AG04450 (cell line): ENCODE data around the gene RNFT2. TPM values are rescaled to one million over a fixed set of nuclear protein-coding genes. Genes with fewer than 3 reads are reported as not detected.

Source experiments
- CTCF ChIA-PET: fragments of 300-600, 350-600 bp; formaldehyde crosslinking; extraction: SDS; loops from one replicate; lab custom pipeline; 2022; ENCODE audit warnings: antibody characterized with exemption, inconsistent platforms; lab: Charles Lee
- POLR2A ChIA-PET: fragments of 350-600 bp; formaldehyde crosslinking; extraction: SDS; loops from one replicate; lab custom pipeline; 2021; ENCODE audit warnings: antibody characterized with exemption, inconsistent platforms; lab: Yijun Ruan, JAX
- DNase-seq: peaks from one replicate; pipeline ENCODE4 v3.0.0-alpha.2; 2011; ENCODE audit warnings: low read depth, low spot score
- H3K27ac ChIP-seq: one replicate; pipeline ENCODE4 v1.5.1; 2012; ENCODE audit warnings: low read depth, low read length, control low read depth
- H3K27me3 ChIP-seq: one replicate; pipeline ENCODE4 v1.6.0; 2012; ENCODE audit warnings: low read length; ENCODE audit not compliant: control insufficient read depth, insufficient read depth
- H3K4me3 ChIP-seq: 2 replicates; pipeline ENCODE4 v1.5.1; 2011; ENCODE audit warnings: mild to moderate bottlenecking, low read depth, low read length, control low read depth
- H3K9me3 ChIP-seq: 2 replicates; pipeline ENCODE4 v1.5.1; 2012; ENCODE audit warnings: low read length; ENCODE audit not compliant: control insufficient read depth, insufficient read depth
- CTCF ChIP-seq: IDR thresholded peaks from 2 replicates; pipeline ENCODE4 v1.5.1; 2011; ENCODE audit warnings: low read depth, low read length, control low read depth, inconsistent platforms
- polyA plus RNA-seq: library from polyadenylated mRNA; depleted of rRNA; stranded (reverse); fragments of >200 nt; gene quantifications from 2 replicates; pipeline ENCODE4 v1.2.3, GENCODE V29; 2011

RNFT2 gene
- polyA plus RNA-seq, 1 experiment: 2.3 TPM

- Histone ChIP-seq H3K27me3 (peaks cover 76% of the 10 kb centered on the region), H3K9me3 (peaks cover 7% of the 10 kb centered on the region), H3K27ac (no peak overlapping the region), H3K4me3 (0 out of 2 replicates have a peak overlapping the region, but pooled peaks have one; percentile 25)
- no peak for TF ChIP-seq CTCF
- DNase-seq: no peak
- POLR2A ChIA-PET: no interaction called here
- CTCF ChIA-PET: interaction anchor here (0.8 to 0.9 kb wide), 2 partner anchors 169 to 175 kb away, joined by 3 read pairs; no protein-coding TSS in a partner anchor
Observed at GRCh38 chr12:116878567-116879508, 140.7 kb downstream of the RNFT2 start.

- ChIA-PET POLR2A (no interaction called here), CTCF (interaction anchor here (0.8 to 0.9 kb wide), 2 partner anchors 170 to 176 kb away, joined by 3 read pairs; no protein-coding TSS in a partner anchor)
- DNase-seq: no peak
- Histone ChIP-seq H3K4me3 (no peak overlapping the region), H3K9me3 (peaks cover 1% of the 10 kb centered on the region), H3K27ac (no peak overlapping the region), H3K27me3 (peaks cover 74% of the 10 kb centered on the region)
- TF ChIP-seq CTCF: no peak
Observed at GRCh38 chr12:116879509-116880212, 141.5 kb downstream of the RNFT2 start.

GRCh38 chr12:116880213-116880816 is 142.2 kb downstream of the RNFT2 start:
- no peak overlapping the region for H3K4me3 ChIP-seq
- CTCF ChIA-PET: interaction anchor here (0.8 kb wide), 1 partner anchor 171 kb away, joined by 3 read pairs; no protein-coding TSS in a partner anchor
- TF ChIP-seq CTCF: no peak
- DNase-seq: no peak
- POLR2A ChIA-PET: no interaction called here
- H3K27me3 ChIP-seq: peaks cover 75% of the 10 kb centered on the region
- no peak overlapping the region for H3K27ac ChIP-seq
- no peaks in the 10 kb centered on the region; the same call in 1 of the 2 replicates for H3K9me3 ChIP-seq

- Histone ChIP-seq H3K4me3 (peak overlapping the region; percentile 4; the same call in 1 of the 2 replicates), H3K9me3 (no peaks in the 10 kb centered on the region; the same call in 1 of the 2 replicates), H3K27ac (no peak overlapping the region), H3K27me3 (peaks cover 73% of the 10 kb centered on the region)
- DNase-seq: no peak
- TF ChIP-seq CTCF: no peak
- ChIA-PET CTCF (interaction anchor here (2.3 kb wide), 1 partner anchor 172 kb away, joined by 13 read pairs; no protein-coding TSS in a partner anchor), POLR2A (interaction anchor here (0.6 kb wide), 1 partner anchor 19 kb away, joined by 3 read pairs; no protein-coding TSS in a partner anchor)
Observed at GRCh38 chr12:116880817-116881324, 142.8 kb downstream of the RNFT2 start.
